HK-2 (cell line): ENCODE results near the gene TSPAN16.
A peak's percentile ranks its signal among the peaks of the same experiment; 100 is the strongest.
"Not testable (repeated sequence)": the region's sequence is repeated elsewhere in the genome, so short reads cannot be mapped to it uniquely, and the experiment has no call there.

Experiments used
- DNase-seq: peaks from one replicate; pipeline ENCODE4 v3.0.0-alpha.2; 2018; ENCODE audit not compliant: unreplicated experiment

The TSPAN16 gene

DNA sequence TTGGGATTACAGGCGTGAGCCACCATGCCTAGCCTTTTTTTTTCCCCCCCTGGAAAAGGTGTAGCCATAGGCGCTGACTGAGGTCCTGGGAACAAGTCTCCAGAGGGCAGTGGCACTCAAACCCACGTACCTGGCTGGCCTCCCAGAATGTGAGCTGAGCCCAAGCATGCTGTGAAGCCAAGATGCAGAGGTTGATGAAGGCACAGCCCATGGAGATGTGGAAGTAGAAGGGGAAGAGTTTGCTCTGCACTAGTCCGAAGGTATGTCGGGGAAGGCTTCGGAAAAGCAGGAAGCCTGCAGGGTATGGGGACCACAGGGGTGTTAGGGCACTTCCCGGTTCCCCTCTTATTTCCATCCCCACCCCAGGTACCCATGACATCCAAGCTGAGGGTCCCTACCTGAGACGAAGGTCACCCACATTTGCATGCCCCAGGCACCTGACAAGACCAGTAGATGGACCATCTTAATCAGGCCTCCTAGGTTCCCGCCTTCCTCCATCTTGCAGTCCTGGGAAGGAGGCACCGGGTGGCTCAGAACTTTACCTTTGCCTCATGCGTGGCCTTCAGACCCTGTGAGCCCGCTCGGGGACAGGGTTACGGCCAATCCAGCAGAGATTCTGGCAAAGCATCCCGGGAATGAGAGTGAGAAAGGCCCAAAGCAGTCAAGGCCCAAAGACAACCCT, 49.3 kb downstream of the TSPAN16 start:
- no peak for DNase-seq

DNA sequence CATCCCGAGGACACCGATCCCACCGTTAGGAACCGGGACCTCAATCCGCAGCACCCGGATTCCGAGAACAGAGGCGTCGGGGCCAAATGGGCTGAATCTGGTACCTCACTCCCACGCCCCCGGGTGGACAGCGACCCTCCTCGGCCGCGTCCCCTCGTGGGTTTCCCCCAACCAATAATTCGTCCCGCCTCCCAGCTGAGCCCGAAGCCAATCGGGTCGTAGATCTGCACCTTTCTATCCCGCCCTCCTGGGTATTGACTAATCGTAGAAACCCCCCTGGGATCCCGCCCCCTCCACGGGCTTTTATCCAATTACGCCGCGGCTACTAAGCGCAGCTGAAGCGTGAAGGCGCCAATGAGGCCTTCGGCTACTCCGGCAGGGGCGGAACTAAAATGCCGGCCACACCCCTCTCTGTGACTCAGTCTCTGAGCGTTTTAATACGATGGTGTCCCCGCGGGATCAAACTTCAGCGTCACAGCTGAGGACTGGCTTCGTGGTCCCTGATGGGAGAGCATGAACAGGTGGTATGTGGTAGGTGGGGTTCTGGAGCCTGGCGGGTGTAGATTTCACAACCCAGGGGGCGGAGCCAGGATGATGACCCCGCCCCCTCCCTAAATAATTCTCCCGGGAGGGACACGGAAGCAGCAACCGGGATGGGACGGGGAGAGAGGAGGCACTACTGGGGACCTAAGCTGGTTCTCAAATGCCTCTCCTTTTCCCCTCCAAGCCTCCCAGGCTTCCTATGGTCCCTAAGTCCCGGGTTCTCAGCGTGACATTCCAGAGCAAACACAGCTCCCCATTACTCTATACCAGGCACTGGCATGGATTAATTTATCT, 50.4 kb downstream of the TSPAN16 start, which contains the start of the genes CCDC159 and TMEM205:
Gene CCDC159, plus strand, starts transcription at position 416 of the 837 bp plus-strand sequence. Its CDS starts 88 bp downstream, at position 504.
Gene TMEM205, minus strand, starts transcription at position 165 of the 837 bp plus-strand sequence. CDS start 649 bp downstream, outside the sequence.
- DNase-seq = peak; percentile 99

DNA sequence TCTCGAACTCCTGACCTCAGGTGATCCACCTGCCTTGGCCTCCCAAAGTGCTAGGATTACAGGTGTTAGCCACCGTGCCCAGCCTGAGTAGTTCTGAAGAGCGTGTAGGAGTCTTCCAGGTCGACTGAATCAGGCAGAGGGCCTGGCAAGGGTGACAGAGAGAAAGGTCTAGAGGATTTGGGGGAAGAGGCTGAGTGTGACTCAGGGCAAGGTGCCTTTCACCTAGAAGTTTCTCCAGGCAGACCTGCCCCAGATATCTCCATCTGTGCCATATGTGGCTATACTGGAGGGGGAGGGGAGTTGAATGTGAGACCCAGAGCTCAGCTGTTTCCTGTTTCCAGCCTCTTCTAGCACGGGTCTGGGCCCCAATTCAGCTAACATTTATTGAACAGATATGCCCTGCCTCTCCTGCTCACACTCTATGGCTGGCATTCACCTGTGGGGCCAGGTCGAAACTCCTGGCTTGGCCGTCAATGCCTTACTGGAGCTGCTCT, 51.6 kb downstream of the TSPAN16 start:
- no peak for DNase-seq

DNA sequence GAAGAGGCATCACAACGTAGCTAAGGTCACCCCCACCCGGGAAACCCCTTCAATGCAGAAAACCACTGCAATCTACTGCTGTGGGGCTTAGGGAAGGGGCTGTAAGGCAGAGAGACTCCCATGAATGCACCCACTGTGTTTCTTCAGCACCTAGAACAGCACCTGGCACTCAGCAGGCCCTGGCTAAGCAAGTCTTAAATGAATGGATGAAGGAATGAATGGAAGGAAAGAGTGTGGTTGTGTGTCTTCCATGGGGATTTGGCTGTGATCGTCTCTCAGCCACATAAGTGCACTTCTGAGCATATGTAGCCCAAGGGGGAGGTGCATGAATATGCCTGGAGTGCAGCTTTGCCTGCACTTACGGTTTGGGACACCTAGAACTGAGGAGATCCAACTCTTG, 53.2 kb downstream of the TSPAN16 start:
- no peak for DNase-seq

DNA sequence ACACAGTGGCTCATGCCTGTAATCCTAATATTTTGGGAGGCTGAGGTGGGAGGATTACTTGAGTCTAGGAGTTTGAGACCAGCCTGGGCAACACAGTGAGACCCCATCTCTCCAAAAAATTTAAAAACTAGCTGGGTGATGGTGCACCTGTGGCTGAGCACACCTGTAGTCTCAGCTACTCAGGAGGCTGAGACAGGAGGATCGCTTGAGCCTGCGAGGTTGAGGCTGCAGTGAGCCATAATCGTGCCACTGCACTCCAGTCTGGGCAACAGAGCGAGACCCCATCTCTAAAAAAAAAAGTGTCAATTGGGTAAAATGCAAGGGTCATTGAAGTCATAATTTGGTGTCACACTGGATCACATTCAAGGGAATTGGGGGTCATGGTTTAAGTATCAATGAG, 58.1 kb downstream of the TSPAN16 start:
- DNase-seq = not testable (repeated sequence)

DNA sequence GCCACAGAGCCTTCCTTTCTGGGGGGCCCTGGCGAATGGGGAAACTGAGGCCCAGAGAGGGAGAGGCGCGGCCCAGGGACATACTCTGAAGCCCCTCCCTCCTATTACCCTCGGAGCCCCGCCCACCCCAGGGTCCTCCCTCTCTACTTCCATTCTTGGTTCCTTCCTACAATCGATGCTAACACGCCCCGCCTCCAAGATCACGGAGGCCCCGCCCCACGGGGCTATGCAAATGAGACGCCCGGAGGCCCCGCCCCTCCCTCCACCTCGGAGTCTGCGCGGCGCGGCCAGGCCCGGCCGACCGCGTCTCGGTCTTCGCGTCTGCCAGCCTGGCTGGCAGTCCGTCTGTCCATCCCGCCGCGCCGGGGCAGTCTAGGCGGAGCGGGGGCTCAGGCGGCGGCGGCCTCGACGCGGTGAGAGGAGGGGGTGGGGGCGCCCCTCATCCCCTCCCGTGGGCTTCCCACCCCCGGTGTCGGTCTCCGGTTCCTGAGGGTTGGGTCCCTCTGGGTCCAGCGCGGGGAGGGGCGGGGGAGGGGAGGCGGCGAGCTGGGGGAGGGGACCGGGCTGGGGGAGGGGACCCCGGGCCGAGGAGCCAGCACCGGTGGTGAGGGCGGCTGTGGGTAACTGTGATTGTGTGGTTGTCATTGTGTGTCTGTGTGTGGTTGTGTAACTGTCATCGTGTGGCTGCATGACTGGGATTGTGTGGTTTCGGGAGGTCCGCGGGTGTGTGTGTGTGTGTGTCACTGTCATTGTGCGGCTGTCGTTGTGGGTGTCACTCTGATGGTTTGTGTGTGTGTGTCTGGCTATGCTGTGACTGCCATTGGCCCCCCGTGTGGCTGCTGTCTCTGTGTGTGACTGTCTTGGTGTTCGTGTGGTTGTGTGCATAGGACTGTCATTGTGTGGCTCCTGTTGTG, 59.5 kb downstream of the TSPAN16 start, which contains the start of gene PLPPR2:
Gene PLPPR2, plus strand, starts transcription at position 273 of the 914 bp plus-strand sequence. CDS start 2,242 bp downstream, outside the sequence.
- DNase-seq = peak; percentile 85

DNA sequence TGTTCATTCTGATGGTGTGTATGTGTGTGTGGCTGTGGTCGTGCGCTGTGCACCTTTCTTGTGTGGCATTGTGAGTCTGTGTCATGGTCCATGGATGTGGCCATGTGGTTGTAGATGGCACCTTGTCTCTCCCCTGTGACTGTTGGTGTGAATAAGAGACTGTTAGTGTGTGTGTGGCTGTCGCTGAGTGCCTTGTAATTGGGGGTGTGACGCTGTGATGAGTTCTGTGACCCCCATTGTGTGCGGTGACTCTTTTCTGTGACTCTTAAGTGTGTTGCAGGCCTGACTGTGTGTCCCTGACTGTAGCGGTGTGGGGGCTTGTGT, 60.1 kb downstream of the TSPAN16 start:
- no peak for DNase-seq

DNA sequence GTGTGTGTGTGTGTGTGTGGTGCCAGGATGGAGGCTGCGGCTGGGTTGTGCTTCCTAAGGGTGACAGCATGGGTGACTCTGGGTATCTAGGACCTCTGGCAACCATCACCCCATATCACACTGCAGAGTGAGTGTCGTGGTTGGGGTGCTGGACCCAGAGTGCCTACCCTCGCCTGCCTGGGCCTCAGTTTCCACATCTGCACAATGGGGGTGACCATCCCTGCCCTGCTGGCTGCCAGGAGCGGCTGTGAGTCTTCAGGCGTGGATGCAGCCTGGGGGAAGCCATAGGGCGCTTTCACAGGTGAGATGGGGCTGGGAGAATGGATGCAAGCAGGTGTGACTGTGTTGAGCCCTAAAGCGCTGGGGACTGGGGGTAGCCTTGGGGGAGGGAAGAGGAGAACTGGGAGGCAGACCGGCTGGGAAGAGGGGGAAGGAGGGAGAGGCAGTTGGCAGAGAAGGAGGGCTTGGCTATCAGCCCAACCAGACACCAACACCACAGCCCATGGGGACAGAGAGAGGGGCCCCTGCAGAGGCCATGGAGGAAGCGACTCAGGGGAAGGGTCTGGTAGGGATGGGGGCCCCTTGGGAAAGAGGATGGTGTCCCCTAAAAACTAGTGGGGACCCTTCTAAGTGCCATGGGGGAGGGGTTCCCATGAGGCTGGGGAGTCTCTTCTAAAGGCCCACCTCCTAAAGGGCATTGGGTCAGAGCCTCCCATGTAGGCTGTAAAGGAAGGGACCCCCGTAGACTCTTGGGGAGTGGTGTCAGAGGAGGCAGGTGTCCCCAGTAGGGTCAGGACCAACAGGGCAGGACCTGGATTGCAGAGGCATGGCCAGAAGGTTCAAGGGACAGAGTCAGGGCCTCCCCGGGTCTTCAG, 61.0 kb downstream of the TSPAN16 start:
- no peak for DNase-seq

DNA sequence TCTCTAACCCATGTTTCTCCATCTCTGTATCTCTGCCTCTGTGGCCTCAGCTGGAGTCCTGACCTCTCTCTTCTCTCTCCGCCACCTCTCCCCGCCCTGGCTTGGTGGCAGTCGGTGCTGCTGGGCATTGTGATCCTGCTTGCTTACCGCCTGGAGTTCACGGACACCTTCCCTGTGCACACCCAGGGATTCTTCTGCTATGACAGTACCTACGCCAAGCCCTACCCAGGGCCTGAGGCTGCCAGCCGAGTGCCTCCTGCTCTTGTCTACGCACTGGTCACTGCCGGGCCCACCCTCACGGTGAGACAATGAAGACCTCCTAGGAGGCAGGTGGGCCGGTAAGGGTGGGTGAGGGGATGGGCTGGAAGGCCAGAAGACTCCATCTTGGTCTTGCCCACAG, 63.5 kb downstream of the TSPAN16 start:
- no peak for DNase-seq

DNA sequence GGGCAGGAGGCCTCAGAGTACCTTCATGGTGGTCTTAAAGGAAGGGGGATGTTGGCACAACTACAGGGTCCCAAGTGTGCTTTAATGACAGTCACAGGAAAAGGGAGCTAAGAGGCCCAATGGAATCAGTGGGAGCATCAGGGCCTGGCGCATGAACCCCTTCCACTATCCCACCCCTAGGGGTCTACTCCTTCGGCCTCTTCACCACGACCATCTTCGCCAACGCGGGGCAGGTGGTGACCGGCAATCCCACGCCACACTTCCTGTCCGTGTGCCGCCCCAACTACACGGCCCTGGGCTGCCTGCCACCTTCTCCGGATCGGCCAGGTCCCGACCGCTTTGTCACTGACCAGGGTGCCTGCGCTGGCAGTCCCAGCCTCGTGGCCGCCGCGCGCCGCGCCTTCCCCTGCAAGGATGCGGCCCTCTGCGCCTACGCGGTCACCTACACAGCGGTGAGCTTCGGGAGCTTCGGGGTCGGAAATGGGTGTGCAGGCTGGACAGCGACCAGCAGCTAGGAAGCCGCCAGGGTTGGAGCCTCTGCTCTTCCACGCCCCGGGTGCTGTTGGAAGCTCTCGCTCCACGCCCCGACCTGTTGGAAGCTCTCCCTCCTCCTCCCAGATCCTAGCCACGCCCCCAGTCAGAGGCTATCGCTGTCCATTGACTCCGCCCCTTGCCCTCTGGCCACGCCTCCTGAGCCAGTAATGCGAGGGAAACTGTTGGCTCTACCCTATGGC, 65.2 kb downstream of the TSPAN16 start:
- DNase-seq = no peak

DNA sequence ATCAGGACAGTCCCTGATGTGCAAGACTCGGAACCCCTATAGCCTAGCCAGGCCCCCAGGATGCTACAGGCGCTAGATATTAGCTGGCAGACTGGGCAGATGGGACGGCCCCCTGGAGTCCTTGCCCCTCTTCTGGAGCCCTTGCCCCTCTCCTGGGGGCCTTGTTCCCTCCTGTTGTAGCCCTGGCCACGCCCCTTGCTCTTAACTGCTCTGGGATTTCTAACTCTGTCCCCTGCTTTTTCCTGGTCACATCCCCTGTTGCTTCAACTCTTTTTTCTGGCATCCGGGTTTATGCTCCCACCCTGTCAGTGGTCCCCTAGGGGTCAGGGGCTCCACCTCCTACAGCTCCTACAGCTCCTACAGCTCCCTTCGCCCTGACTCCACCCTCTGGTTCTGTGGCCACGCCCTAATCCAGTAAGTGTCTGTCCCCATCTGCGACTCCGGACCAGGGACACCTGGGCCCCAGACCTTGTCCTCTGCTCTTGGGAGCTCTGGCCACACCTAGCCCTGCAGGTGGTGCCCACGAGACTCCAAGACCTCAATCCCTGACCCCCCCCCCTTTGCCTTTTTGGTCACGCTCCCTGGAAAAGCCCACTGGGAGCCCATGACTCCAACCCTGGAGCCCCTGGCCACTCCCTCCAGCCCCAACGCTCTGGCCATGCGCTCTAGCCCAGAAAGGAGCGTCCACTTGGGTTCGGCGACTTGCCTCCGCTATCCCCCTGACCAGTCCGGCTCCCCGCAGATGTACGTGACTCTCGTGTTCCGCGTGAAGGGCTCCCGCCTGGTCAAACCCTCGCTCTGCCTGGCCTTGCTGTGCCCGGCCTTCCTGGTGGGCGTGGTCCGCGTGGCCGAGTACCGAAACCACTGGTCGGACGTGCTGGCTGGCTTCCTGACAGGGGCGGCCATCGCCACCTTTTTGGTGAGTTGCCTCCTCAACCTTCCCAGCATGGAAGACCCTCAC, 66.1 kb downstream of the TSPAN16 start:
- DNase-seq = no peak

DNA sequence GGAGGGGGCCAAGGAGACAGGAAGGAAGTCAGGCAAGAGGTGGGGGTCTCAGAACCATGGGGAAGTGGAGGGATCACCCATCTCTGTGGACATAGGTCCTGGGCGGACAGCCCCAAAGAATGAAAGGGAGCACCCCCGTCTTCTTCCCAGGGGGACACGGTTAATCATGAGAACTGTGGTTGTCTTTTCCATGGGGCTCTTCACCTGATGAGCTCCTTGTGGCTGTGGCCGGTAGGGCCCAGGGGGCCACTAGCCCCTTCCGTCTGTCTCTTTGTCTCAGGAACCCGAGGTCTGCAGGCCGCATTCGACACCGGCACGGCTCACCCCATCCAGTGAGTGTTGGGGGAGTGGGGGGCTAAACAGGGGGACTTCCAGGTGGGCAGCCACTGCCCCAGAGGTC, 67.9 kb downstream of the TSPAN16 start:
- DNase-seq = no peak

DNA sequence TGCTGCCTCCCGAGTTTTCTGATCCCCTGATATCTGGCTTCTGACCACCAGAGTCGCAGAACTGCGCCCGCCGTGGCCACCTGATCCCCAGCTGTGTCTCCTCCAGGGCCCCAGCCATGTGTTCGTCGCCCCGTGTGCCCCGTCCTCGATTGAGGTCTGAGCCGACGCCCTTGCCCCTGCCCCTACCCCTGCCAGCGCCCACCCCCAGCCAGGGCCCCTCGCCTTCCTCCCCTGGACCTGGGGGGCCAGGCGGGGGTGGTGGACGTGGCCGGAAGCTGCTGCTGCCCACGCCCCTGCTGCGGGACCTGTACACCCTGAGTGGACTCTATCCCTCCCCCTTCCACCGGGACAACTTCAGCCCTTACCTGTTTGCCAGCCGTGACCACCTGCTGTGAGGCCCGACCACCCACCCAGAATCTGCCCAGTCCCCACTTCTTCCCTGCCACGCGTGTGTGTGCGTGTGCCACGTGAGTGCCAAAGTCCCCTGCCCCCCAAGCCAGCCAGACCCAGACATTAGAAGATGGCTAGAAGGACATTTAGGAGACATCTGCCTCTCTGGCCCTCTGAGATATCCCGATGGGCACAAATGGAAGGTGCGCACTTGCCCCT, 68.4 kb downstream of the TSPAN16 start:
- DNase-seq = no peak

DNA sequence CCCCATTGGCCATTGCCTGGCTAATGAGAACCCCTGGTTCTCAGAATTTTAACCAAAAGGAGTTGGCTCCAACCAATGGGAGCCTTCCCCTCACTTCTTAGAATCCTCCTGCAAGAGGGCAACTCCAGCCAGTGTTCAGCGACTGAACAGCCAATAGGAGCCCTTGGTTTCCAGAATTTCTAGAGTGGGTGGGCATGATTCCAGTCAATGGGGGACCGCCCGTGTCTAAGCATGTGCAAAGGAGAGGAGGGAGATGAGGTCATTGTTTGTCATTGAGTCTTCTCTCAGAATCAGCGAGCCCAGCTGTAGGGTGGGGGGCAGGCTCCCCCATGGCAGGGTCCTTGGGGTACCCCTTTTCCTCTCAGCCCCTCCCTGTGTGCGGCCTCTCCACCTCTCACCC, 69.0 kb downstream of the TSPAN16 start:
- no peak for DNase-seq
